HG03469 (cell line): ENCODE data around the gene NTM.

Source experiments
- ATAC-seq: cut with Tn5 transposase; IDR thresholded peaks from one replicate; pipeline ENCODE4 v1.9.1; 2021; ENCODE audit warnings: mild to moderate bottlenecking, moderate library complexity, moderate number of reproducible peaks; ENCODE audit not compliant: unreplicated experiment

Gene NTM

DNA sequence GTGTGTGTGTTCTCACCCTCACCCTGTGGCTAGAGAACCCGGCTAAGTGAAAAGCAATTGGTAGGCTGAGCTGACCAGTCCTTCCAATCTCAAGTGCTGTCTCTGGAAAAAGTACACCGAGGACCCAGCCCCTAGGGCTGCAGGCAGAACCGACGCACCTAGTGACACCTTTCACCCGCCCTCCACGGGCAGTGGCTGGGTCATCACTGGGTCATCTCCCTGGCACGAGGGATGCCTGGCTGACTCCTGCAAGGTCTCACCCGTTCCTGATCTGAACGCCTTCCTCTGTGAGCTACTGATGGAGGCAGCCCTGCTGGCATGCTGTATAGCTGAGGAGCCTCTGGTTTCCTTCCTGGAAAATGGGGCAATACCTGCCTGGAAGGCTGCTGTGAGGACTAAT, 311.5 kb downstream of the NTM start:
- ATAC-seq: no peak

DNA sequence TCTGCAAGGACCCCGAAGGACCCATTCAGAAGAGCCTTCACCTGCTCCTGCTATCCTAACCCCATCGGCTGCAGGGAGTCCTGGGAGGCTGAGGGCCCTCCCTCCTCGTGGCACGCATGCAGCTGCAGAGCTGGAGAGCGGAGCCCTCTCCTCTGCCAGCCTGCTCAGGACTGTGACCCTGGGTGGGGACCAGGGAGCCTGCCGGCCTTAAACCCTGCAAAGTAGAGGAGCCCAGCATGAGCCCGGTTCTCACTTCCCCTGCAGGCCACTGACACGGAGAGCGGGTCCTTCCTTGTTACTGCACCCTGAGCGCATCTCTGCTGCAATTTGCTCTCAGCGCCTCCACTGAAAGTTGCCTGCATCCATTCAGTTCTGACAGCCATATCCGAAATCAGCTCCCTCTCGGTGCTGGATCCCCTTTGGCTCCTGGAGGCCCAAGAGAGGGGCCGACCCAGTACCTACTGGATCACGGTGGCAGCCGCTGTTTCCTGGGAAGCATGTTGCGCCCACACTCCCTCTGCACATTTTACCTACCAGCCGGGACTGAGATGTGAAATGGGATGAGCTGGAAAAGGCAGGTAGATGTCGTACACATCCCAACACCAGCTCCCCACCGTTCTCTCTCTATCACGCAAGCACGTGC, 312.1 kb downstream of the NTM start:
- ATAC-seq: no peak

DNA sequence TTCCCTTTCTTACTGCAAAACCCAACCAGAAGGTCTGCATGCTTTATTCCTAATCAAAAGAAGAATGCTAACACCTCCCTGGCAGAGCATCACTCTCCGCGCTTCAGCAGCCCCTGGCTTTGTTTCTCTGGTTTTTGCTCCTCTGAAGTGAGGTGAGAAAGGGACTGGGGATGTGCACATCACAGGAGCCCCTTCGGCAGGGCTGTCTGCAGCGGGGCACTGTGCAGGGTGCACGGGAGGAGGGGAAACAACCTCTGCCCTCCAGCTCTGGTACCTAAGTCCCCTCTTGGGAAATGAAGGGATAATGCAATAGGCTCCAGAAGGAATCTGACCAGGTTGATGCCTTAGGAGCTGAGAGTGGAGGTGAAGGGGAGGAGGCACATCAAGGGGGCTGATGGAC, 312.7 kb downstream of the NTM start:
- no peak for ATAC-seq

DNA sequence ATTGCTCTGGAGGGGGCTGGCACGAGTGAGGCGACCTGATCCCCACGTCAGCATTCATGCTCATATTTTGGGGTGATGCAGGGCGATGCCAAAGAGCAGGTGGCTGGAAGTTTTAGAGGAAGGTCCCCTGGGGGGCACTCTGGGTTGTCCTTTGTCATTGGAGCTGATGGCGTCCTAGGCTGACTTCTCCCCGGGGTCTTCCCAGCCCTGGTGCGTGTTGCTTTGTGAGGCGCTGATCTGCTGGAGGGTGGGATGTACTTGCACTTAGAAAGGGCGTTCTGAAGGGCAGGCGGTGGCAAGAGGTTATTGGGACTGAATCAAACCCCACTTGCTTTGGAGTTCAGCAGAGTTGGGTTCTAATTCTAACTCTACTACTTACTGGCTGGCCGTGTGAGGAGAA, 313.3 kb downstream of the NTM start:
- ATAC-seq: no peak

DNA sequence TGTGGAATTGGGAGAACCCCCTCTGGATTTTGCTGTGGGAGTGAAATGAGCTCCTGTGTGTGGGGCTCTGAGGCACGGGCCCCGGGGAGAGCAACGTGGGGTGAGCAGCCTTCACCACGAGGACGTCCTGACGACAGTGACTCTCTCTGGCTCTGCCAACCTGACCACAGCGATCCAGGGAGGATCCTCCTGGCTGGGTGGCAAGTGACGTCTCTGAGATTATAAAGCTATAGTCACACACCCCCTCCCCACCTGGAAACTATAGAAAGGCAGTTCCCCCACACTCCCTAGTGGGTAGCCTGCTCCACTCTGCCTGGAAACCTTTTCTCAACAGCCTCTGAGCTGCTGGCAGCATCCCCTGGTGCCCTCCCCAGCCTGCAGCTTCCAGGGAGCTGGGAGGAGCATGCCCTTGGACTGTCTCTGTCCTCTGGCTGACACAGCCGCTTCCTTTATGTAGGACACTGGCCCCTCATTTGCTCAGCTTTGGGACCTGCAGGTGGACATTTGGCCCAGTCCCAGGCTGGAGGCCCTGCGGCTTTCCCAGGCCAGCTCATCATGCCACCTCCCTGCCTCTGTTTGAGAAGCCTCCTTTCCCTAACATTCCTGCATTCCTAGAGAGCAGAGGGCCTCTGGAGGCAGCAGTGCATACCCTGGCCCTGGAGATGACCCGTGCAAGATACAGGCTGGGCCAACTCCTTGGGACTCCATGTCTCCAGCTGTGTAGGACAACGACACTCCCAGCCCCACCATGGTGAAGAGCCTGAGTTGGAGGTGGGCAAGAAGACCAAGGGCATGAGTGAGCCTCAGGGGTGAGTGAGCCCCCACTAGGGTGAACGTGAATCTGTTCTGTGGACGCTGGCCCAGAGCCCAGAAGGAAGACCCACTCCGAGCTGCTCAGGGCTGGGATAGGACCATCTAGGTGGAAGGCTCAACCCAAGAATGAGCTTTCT, 314.0 kb downstream of the NTM start:
- ATAC-seq: no peak

DNA sequence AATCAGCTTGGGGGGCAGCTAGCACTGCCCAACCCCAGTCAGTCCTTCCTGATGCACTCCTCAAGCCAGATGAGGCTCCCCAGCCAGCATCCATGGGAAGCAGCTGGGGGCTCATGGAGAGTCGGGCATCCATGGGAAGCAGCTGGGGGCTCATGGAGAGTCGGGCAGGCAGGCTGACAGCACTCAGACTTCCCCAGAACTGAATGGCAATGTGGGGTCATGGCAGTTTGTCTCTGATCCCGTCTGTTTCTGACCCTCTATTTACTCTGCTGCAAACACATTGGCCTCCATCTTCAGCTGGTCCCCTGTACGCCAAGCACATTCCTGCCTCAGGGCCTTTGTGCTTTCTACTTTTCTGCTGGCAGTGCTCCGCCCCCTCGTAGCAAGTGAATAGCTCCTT, 314.8 kb downstream of the NTM start:
- no peak for ATAC-seq

DNA sequence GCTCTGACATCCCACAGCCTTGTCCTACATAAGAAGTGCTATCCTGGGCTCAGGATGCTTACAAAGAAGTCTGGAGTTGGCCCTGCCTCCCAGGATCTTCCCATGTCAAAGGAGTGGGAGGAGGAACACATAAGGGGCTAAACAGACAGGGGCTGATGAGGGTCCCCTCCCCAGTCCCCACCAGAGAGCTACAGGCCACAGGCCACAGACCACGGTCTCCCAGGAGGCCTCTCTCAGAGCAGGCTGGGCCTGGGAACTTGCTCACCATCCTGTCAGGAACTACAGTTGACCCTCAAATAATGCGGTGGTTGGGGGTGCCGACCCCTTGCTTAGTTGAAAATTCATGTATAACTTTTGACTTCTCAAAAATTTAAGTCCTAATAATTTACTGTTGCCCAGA, 315.5 kb downstream of the NTM start:
- no peak for ATAC-seq

DNA sequence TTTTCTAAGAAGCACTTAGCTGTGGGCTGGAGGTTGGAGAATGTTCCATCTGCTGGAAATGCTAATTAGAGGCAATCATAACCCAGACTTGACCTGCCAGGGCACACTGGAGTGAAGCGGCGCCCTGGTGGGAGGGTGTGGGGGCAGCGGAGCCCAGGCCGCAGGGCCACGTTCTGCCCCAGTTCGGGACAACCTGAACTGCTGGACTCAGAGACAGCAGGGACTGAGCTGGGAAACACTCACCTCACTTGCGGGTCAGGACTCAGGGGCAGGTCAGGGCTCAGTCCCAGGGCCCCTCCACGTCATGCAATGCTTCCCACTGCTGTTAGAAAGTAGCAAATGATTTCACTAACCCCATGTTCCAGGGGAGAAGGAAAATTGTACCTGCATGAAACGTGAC, 316.4 kb downstream of the NTM start:
- no peak for ATAC-seq

DNA sequence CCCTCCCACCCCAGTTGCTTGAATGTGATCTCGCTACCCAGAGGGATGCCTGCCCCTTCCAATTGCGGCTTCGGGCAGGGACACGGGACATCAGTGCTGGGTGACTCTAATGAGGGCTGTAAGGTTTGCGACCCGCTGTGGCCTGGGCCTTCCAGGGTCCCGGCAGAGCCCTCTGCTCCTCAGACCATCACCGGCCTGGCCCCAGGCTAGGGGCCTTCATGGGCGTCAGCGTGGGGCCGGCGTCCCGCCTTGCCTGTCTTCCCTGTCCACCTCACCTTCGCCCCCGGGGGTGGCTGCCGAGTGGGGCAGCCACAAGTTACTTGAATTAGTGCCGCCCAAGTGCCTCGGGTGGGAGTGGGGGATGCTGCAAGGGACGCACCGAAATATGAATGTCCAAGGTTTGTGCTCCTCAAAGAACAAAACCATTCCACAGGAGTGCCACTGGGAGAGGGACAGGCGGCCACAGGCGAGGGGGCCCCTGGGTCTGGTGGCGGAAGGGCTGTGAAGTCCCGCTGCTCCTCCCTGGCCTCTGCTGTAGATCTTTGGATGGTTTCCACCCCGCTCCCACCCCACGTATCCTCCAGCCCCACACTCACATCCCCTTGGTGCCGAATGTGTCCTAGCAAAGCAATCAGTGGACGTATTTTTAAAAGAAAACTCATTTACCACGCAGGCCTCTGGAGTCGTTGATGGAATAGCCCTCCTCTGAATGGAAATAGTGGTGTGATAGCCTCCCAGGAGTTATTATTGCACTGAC, 317.1 kb downstream of the NTM start:
- ATAC-seq: no peak

DNA sequence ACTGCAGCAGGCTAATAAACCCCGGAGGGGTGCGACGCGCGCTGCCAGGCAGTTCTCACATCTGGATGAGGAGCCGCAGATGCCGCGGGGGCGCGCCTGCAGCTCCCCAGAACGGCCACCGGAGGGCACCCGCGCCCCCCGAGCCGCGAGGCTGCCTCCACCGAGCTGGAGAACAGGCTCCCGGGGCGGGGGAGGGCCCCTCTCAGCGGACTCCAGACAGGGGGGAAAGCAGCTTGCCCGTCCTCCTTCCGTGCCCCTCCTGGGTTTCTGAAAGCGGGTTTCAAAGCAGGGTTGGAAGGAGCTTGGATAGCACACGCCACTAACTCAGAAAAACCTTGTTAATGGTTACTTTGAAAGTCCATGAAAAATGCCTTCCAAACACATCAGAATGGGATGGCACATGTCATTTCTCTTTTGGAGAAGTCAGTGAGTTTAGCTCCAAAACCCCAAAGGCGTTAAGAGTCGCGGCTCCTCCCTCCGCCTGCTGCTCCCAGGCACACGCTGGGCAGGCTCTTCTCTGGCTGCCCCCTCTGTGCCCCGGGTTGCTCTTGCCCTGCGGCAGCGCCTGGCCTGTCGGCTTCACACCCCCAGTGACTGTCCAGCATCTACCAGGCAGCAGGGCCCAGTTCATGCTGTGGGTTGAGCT, 317.8 kb downstream of the NTM start:
- no peak for ATAC-seq

DNA sequence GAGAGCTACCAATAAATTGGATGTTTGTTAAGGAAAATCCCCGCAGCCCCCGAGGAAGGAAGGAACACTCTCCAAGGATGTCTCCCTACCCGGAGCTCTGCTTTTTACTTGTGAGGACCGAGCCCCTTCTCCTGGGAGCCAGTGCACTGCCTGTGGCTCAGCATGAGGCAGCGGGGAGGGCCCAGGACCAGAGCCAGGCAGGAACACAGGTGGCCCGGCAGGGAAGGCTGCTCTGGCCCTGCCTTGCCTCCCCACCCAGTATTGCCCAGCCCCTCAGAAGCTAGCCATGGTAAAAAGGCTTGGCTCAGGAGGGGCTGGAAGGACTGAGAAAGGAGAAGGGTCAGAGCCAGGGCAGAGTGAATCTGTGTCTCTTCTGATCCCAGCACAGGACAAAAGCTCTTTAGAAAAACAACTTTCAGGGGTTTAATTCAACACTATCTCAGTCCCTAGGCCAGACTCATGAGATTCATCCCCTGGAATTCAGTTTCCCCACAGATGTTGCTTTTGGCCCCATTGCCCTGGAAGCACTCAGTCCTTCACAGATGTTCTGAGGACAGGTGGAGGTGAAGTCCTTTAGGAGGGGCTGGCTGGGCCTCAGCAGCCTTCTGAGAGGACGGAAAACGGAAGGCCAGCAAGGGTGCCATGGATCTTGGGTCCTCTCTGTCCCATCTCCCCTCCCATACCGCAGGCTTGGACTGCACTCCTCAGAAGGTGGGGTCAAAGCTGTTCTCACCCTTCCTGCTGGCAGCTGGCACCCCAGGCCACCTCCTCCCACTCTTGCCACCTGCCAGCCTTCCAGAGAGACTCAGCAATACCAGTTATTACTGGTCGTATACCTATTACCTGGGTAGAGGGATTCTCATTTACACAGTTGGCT, 318.9 kb downstream of the NTM start:
- no peak for ATAC-seq

DNA sequence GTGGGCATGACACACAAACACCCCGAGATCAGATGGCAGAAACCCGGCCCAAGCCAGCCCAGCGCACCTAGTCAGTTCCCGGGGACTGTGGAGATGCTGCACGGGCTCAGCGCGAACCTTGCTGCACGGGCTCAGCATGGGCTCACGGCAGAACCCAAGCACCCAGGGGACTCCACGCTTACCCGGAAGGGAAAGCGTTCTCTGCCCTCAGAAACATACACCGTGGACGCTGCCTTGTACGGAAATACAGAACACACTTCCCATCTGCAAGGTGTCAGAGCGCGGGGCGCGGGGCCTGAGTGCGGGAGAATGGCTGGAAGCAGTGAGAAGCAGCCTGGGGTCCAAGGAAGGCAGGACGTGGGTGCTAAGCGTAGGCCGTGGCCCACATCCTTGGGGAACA, 319.9 kb downstream of the NTM start:
- ATAC-seq: no peak

DNA sequence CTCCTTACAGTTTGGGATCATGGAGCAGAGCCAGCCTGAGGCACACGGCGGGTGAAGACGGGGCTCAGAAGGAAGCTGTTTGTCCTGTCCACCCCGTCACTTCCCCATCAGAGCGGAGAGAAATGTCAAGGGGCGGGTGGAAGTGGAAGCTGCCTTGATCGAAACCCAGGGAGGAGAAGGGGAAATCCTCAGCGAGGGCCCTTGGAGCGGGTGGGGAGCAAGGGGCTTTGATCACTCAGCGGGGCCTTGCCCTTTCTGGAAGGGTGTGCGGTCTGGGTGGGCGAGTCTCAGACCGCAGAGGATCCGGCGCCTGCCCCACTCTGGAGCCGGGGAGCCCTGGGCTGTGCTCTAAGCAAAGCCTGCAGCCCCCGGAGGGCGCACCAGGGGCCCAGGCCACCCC, 320.4 kb downstream of the NTM start:
- no peak for ATAC-seq

DNA sequence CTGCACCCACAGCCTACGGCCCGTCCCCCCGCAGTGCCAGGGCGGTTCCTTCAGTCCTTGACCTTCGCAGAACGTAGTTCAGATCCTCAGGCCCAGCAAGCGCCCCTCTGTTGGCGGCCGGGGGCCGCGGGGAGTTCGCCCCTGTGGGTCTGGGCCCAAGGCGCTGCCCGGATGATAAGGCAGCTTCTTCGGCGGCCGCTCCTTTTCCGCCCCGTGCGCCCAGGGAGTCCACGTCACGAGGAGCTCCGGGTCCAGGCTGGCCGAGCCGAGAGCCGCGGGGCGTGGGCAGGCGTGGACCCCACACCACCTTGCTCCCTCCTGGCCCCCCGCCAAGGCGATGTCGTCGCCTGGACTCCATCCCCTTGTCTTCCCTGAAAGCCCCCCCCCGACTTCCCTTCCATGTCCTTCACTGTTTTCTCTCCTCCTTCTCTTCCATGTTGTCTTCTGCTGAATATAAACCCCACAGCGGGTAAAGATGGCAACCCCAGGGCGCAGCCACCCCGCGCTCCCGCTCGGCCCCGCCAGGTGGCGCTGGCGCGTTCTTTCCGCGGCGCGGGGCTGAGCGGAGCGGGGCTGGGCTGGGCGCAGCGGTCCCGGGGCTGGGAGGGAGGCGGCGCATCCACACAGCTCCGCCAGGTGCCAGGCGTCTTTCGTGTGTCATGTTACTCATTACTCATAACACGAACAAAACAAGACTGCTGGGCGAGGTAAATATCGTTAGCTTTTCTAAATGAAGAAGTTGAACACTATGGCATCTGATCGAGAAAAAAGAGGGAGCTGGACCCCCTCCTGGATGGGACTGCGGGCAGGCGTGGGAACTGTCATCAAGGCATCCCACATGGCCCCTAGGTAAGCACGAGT, 321.0 kb downstream of the NTM start:
- no peak for ATAC-seq

DNA sequence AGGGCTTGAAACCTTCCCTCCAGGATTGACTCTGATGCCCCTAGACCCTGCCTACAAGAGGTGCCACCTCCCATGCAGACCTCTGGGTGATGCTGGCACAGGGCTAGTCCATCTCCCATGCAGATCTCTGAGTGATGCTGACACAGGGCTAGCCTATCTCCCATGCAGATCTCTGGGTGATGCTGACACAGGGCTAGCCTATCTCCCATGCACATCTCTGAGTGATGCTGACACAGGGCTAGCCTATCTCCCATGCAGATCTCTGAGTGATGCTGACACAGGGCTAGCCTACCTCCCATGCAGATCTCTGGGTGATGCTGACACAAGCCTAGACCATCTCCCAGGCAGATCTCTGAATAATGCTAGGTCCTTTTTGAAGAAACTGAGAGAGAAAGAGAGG, 321.7 kb downstream of the NTM start:
- ATAC-seq: no peak

DNA sequence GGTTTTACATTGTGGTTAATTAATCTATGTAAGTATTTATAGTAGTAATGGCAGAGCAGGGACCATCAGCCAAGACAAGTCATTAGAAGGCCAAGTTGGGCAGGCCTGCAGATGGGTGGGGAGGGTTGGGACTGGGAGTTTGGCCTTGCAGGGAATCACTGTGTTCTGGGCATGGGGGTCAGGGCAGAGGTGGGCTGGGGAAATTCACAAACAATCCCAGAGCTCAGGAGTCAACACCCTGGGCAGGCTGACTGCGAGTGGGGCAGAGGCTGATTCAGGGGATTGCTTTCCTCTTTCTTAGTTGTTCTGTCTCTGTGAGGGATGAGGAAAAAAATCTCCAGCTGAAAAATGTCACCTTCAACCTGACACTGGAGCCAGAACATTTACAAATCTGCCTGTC, 322.5 kb downstream of the NTM start:
- ATAC-seq: no peak

DNA sequence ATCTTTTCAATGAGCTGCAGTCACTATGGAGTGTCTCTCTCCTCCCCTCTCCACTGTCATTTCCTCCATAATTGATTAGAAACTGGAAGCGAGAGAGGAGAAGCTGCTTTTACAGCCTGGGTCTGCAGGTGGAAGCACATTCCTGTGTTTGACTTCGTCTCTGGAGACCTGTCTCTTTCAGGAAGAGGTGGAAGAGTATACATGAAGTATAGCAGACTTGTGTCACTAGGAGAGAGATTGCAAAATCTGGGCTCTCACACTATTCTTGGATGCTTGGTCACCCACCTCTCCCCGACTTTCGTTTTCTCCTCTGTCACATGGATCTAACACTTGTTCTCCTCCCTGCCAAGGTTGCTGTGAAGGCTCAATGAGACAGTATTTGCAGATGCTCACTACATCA, 323.3 kb downstream of the NTM start:
- ATAC-seq: no peak

DNA sequence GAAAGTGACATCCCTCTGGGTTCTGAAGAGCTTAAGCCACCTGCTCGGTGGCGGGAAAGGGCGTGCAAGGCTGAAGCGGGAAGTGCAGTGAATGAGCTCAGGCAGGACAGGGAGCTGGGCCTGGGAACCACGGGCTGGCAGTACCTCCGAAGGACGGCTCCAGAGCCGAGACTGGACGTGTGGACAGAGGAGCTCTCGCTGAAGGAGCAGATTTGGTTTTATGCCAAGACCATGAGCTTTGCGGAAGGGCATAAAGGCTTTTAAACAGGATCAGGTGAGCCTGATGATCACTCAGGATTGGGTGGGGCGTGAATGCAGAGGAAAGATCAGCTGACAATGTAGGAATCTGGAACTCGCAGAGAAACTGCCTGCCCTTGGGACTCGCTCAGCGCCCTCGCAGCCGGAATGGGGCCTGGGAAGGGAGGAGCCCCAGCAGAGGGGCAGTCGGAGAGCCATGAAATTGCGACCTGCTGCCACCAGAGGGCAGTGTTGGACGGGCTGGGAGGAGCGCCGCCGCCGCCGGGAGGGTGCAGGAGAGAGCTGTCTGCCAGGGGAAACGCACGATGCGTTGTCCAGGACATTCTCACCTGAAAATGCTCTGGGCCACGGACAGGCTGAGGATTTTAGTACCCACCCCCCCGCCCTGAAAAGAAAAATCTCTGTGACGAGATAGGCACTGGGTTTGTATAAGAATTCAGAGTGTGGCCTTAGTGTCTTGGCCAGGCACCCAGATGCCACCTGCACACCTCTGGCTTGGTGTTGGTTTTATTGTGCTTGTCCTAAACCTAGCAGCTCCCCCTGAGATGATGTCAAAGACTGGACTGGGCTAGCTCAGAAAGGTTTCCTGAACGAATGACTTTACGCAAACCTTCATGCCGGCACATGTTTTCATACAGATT, 324.4 kb downstream of the NTM start:
- peak; percentile 74 for ATAC-seq
